NCI-H1105 (cell line): Measurements from ENCODE around the gene SECTM1.

Source experiments
- DNase-seq: peaks from one replicate; lab custom pipeline; 2025; lab: John Stamatoyannopoulos, UW

Gene SECTM1

GRCh38 chr17:82280537-82280936 lies 53.0 kb downstream of the SECTM1 start:
- no peak for DNase-seq

GRCh38 chr17:82278786-82279391 lies 54.7 kb downstream of the SECTM1 start:
- DNase-seq: no peak

- no peak for DNase-seq
These were observed 55.3 kb downstream of the SECTM1 start for GRCh38 chr17:82278308-82278707.

- DNase-seq: no peak
These were observed 55.7 kb downstream of the SECTM1 start for GRCh38 chr17:82277851-82278250.

- no peak for DNase-seq
These were observed 56.6 kb downstream of the SECTM1 start for GRCh38 chr17:82276938-82277337.

- no peak for DNase-seq
These were observed 58.2 kb downstream of the SECTM1 start for GRCh38 chr17:82275326-82275725.

GRCh38 chr17:82274134-82275020 lies 59.2 kb downstream of the SECTM1 start:
- no peak for DNase-seq

GRCh38 chr17:82273327-82274133 lies 60.0 kb downstream of the SECTM1 start, which contains the start of gene CSNK1D:
TSS of gene CSNK1D (minus strand) at chr17:82273700. CDS start at chr17:82273381, 319 bp downstream.
- peak; percentile 78 for DNase-seq

- DNase-seq: no peak
These were observed 60.9 kb downstream of the SECTM1 start for GRCh38 chr17:82272495-82273326.

GRCh38 chr17:82271401-82271800 lies 62.2 kb downstream of the SECTM1 start:
- DNase-seq: no peak
